Activated CD8-positive, alpha-beta memory T cell treated with anti-CD3 and anti-CD28 coated beads for 48 hours (primary cell): ENCODE measurements around the gene KBTBD12.

Experiments used
- DNase-seq, 3 experiments: peaks; one replicate each; pipeline ENCODE4 v3.0.0-alpha.2; 2020; ENCODE audit warnings: low read depth in 2 of 3, low spot score in 2 of 3

Gene KBTBD12

DNA sequence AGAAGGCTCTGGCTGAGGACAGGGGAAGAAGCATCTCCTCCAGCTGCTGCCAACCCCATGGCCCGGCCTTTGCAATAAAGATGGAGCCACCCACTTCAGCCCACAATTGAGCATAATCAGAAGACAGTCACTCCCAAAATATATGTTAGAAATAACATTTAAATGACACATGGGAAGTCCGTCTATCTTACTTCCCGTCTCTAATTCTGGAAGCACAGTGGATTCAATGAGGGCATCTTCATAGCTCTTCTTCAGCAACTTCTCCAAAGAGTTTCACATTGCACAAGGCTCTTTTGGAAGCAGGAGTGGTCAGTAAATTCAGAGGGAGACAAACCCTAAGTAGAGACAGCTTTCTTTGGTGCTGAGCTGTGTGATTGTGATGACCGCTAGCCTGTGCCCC lies 70.2 kb downstream of the KBTBD12 start:
- DNase-seq, result no peak

- DNase-seq, result no peak
Measured at GRCh38 chr3:127985655-127986225, 70.7 kb downstream of the KBTBD12 start.

DNA sequence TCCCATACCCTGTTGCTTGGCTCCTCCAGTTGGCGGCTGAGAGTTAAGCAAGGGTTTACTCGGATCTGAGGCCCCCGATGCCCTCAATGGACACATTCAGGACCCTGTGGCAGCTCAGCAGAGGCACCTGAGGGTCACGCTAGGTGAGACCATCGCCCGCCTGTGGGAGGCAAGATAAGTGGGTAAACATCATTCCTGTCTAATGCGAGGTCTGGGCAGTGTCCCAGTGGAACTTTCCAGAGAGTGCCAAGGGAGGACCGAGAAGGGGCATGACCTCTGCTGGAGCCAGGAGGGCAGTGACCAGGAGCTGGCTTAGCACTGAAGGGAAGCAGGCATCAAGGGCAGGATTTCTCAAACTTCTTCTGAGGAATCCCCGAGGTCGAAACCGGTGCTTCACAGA lies 71.8 kb downstream of the KBTBD12 start:
- no peak for DNase-seq

GRCh38 chr3:127987309-127987995 lies 72.4 kb downstream of the KBTBD12 start:
- DNase-seq, result no peak

GRCh38 chr3:127988770-127989557 lies 73.9 kb downstream of the KBTBD12 start:
- no peak for DNase-seq

GRCh38 chr3:127990051-127990450 lies 75.0 kb downstream of the KBTBD12 start:
- DNase-seq, result no peak

- no peak for DNase-seq
Measured at GRCh38 chr3:127990461-127990860, 75.4 kb downstream of the KBTBD12 start.

- DNase-seq, result no peak
Measured at GRCh38 chr3:127991251-127991650, 76.2 kb downstream of the KBTBD12 start.

DNA sequence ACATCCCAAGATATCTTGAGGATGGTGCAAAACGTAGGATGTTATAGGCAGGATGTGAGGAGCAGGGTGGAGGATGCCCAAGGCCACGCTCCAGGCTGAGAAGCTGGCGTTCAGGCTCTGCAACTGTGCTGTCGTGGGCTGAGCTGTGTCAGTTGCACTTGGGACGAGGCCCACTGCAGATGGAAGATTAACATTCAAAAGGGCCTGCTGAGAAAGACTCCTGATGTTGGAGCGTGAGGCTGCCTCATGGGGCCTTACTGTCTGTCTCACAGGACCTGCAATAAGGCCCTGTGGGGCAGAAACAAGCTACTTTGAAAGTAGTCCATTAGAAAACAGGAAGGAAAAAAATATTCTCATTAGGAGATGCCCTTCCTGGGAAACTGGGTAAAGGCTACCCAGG lies 76.6 kb downstream of the KBTBD12 start:
- DNase-seq, result no peak

- DNase-seq, result no peak
Measured at GRCh38 chr3:127992127-127992526, 77.1 kb downstream of the KBTBD12 start.

DNA sequence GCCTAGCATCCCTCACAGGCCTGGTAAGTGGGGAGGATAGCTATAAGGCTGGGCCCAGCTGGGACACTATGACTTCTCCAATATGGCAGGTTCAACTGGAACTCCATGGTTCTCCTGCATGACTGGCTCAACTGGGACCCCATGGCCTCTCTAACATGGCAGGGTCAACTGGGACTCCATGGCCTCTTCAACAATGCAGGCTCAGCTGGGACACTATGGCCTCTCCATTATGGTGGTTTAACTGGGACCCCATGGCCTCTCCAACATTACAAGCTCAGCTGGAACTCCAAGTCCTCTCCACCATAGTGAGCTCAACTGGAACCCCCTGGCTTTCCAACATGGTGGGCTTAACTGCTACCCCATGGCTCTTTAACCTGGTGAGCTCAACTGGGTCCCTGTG lies 79.0 kb downstream of the KBTBD12 start:
- DNase-seq, result no peak

DNA sequence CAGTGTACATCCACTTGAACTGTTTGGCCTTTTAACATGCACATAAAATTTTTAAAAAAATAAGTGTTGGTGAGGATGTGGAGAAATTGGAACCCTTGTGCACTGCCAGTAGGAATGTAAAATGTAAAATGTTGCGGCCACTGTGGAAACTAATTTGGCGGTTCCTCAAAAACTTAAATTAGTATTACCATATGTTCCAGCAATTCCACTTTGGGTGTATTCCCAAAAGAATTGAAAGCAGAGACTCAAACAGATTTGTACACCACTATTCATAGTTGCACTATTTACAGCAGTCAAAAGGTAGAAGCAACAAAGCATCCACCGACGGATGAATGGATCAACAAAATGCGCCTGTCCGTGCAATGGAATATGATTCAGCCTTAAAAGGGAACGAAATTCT lies 82.0 kb downstream of the KBTBD12 start:
- no peak for DNase-seq

- no peak for DNase-seq
Measured at GRCh38 chr3:127997961-127998360, 82.9 kb downstream of the KBTBD12 start.

- no peak for DNase-seq
Measured at GRCh38 chr3:127998596-127998995, 83.6 kb downstream of the KBTBD12 start.

DNA sequence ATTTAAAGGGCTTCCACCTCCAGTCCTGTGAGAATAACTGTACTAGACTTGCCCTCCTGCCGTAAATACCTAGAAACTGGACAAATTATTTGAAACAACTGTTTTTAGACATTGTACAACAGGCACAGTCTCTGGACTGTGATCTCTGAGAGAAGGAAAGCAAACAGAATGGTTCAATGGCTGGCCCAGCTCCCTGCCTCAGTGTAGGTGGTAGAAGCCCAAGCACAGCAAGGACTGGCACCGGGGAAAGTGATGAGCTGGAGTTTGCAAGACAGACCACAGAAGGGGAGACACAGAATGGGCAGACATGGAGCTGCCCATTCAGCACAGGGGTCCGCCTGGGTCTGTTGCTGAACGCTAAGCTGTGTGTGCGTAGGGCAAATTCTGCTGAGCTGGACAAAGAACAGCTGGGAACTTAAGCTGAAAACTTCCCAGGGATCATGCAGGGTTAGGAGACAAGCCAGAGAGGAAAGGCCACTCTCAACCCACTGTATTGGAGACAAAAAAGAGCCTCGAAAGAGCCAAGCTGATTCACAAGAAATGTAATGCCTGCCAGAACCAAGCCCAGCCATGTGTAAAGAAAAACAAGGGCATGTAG lies 84.6 kb downstream of the KBTBD12 start:
- no peak for DNase-seq

DNA sequence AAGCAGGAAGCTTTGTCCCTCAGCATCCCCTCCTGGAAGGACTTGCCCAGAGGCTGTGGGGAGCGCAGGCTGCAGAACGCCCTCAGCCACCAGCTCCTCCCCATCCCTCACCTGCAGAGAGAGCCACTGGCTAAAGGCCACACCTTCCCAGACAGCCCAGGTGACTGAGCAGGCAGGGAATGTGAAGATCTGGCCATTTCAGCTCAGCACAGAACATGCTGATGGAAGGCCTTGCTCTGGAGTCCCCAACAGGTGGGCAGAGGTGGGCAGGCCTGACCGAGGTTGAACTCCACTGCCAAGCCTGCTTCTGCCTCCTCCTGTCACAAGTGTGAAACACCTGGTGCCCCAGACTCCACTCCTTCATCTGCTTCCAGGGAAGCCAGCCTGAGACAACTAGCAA lies 86.5 kb downstream of the KBTBD12 start:
- no peak for DNase-seq

GRCh38 chr3:128004661-128005060 lies 89.6 kb downstream of the KBTBD12 start:
- DNase-seq, result no peak

- no peak for DNase-seq
Measured at GRCh38 chr3:128006061-128007032, 91.3 kb downstream of the KBTBD12 start.

GRCh38 chr3:128007033-128007424 lies 92.0 kb downstream of the KBTBD12 start:
- no peak for DNase-seq

GRCh38 chr3:128009952-128010846 lies 95.2 kb downstream of the KBTBD12 start:
- no peak for DNase-seq
